D721Med (cell line): ENCODE data around the gene NUP210.
"Not testable (repeated sequence)": the region's sequence is repeated elsewhere in the genome, so short reads cannot be mapped to it uniquely, and the experiment has no call there.

Experiments used
- DNase-seq: peaks from one replicate; pipeline ENCODE4 v3.0.0; 2011; ENCODE audit warnings: low spot score; ENCODE audit not compliant: insufficient read length
- FAIRE-seq: peaks from 2 replicates; lab custom pipeline; 2011; peaks lifted over from hg19 to GRCh38; lab: Jason Lieb, UNC
- TF ChIP-seq, protein P1 (sequence below): IDR thresholded peaks from 2 replicates; pipeline ENCODE4 v1.5.1; 2012; ENCODE audit warnings: mild to moderate bottlenecking, control low read depth; ENCODE audit not compliant: insufficient read depth; ENCODE audit errors: missing control alignments

NUP210 gene

DNA sequence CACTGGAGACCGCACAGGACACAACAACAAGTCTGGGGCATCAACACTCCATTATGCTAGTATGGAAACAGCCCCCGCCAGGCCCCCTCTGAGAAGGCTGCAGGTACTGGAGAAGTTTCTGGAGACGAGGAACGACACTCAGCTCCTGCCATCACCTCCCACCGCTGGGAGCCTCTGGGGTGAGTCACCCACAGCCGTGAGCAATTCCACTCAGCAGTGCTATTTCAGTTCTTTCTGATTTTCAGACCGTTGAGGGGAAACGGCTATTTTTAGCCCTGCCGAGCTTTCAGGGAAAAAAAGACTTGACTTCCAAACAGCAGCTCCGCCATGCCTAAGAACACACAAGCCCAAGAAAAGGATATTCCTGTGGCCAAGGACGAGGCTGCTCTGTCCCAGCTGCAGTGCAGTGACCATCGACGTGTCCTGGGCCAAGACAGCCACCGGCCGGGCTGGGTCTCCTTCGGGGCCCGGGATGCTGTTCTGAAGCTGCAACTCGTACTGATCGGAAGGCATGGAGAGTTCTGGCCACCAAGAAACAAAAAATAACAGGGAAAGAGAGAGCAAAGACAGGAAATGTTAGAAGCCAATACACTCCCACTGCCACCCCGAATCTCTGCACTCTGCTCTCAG lies 40.8 kb downstream of the NUP210 start:
- FAIRE-seq (no peak), DNase-seq (no peak)
- TF ChIP-seq, protein P1, sequence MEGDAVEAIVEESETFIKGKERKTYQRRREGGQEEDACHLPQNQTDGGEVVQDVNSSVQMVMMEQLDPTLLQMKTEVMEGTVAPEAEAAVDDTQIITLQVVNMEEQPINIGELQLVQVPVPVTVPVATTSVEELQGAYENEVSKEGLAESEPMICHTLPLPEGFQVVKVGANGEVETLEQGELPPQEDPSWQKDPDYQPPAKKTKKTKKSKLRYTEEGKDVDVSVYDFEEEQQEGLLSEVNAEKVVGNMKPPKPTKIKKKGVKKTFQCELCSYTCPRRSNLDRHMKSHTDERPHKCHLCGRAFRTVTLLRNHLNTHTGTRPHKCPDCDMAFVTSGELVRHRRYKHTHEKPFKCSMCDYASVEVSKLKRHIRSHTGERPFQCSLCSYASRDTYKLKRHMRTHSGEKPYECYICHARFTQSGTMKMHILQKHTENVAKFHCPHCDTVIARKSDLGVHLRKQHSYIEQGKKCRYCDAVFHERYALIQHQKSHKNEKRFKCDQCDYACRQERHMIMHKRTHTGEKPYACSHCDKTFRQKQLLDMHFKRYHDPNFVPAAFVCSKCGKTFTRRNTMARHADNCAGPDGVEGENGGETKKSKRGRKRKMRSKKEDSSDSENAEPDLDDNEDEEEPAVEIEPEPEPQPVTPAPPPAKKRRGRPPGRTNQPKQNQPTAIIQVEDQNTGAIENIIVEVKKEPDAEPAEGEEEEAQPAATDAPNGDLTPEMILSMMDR, result no peak

DNA sequence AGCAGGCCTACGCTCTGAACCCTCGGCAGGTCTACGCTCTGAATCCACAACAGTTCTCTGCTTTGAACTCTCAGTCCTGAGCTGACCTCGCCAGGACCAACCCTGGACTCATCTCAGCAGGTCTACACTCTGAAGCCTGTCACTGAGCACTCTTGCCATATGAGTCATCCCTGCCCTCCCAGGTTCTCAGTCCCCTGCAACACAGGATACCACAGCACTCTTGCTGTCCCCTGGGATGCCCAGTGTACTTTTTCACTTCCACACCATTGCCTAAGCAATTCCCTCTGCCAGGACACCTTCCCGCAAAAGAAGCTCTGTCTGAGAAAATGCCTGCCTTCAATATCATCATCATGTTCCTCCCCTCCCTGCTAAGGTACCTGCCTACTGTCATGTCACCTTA lies 42.0 kb downstream of the NUP210 start:
- DNase-seq (no peak), FAIRE-seq (no peak)
- TF ChIP-seq, protein P1, result no peak

DNA sequence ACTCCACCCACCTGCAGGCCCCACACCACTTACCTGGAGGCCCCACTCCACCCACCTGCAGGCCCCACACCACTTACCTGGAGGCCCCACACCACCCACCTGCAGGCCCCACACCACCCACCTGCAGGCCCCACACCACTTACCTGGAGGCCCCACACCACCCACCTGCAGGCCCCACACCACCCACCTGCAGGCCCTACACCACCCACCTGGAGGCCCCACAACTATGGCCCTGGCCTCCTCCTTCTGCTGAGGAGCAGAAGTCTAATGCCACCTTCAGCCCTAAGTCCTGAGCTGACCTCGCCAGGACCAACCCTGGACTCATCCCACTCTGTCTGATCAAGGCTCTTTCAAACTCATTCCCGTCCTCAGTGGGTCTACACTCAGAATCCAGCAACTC lies 42.4 kb downstream of the NUP210 start:
- not testable (repeated sequence) for DNase-seq, FAIRE-seq

DNA sequence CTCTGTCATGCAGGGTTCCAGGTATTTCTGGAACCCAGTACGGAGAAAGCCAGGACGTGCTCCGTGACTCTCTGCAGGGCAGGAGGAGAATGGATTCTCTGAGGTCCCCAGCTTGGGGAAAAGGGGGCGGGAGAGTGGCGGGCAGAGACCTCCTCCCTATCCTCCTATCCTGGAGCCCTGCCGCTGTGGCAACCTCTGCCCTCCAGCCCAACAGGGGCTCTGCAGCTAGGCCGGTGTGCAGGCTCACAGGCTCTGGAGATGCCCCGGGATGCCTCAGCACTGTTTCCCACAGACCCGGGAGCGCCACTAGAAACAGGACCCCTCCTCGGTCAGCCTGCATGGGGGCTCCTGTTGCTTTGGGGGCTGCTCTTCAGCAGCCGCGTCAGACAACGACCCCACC lies 43.1 kb downstream of the NUP210 start:
- DNase-seq (no peak), FAIRE-seq (no peak)
- TF ChIP-seq, protein P1, result no peak

DNA sequence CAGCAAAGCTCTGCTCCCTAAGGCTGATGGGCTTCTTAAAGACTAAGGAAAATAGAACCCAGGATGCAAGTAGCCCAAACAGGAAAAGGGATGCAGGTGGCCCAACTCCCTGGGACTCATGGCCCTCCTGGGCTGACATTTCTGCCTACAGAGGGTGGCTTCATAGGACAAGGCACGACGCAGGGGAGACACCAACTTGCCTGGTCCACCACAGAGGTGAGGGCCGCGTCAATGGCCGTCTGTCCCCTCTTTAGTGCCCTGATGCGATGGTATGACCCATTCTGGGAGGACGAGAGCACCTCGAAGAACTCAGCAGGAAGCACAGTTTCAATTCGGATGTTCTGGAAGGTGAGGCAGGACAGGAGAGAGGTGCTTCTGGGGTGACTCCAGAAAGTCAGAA lies 44.0 kb downstream of the NUP210 start:
- FAIRE-seq (no peak), DNase-seq (no peak)
- TF ChIP-seq, protein P1, result no peak

DNA sequence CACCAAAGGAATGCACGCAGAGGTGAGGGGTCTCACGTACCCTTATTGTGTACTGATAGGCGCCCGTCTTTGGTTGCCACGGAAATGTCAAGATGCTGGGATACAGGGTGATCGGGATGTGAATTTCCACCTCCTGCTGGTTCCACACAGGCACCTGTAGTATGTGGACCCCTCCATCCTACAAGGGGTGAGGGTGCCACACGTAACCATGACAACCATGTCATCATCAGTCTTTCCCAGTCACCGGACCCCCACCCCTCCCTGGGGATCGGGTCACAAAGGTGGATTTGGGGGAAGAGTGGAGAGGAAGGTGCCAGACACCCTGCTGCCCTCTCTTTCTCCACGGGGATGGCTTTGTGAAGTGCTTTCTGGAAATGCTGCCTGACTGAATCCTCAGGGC lies 44.7 kb downstream of the NUP210 start:
- no peak for DNase-seq
- FAIRE-seq, result no peak
- TF ChIP-seq, protein P1, result no peak

DNA sequence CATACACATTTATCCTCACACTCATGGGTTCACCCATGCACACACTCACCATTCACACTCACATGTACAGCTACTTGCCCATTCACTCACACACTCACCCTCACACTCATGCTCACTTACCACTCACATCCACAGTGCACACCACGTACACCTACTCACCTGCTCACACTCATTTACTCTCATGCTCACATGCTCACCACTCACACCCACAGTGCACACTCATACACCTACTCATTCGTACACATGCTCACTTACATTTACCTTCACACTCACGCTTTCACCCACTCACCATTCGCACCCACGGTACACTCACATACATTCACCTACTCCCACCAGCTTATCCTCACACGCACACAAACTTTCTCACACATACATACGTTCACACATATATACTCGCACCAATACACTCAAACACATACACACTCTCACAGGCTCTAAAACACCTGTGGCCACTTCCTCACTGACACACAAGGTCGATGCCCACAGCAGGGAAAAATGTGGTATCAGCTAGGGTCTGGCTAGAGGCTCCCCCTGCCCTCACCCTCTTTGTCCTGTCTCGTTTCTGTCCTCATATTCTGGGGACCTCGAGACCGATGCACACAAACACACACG lies 46.0 kb downstream of the NUP210 start:
- no peak for FAIRE-seq
- no peak for DNase-seq
- TF ChIP-seq, protein P1, result no peak
